Suprapubic skin (tissue), 3 donors: ENCODE results near the gene UBTD2.

Experiments used
- POLR2A ChIP-seq, 2 donors: fragments of 450-650 bp; IDR thresholded peaks; one replicate each; pipeline ENCODE4 v1.6.1; 2017; ENCODE audit warnings: antibody characterized with exemption in 2 of 2, mild to moderate bottlenecking in 2 of 2, moderate library complexity in 2 of 2
- TF ChIP-seq, protein P1 (sequence below), 2 donors: fragments of 200-600 bp in 1 of 2; fragments of 450-650 bp in 1 of 2; sonication (generic) in 1 of 2; IDR thresholded peaks; one replicate each; pipeline ENCODE4 v1.5.1; 2016 to 2019; ENCODE audit warnings: antibody characterized with exemption in 2 of 2, mild to moderate bottlenecking in 1 of 2, moderate library complexity in 1 of 2

DNA sequence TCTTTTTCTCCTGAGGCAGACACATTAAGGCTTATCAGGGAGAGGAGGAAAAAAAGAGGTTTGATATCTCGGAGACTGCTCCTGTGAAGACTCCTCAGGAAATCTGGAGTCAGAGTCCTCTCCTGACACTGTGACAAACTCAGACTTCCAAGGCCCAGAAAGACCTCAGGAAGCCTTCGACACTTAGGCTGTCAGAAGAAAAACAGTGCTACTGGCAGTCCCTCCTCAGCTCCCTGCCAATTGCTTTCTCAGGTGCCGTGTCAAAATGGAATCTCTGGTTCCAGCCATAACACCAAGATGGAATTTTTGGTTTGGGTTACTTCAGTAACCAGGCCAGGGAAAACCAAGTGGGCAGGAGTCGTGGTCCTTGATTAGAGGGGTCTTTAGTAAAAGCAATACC lies 99.7 kb downstream of the UBTD2 start:
- TF ChIP-seq, protein P1, sequence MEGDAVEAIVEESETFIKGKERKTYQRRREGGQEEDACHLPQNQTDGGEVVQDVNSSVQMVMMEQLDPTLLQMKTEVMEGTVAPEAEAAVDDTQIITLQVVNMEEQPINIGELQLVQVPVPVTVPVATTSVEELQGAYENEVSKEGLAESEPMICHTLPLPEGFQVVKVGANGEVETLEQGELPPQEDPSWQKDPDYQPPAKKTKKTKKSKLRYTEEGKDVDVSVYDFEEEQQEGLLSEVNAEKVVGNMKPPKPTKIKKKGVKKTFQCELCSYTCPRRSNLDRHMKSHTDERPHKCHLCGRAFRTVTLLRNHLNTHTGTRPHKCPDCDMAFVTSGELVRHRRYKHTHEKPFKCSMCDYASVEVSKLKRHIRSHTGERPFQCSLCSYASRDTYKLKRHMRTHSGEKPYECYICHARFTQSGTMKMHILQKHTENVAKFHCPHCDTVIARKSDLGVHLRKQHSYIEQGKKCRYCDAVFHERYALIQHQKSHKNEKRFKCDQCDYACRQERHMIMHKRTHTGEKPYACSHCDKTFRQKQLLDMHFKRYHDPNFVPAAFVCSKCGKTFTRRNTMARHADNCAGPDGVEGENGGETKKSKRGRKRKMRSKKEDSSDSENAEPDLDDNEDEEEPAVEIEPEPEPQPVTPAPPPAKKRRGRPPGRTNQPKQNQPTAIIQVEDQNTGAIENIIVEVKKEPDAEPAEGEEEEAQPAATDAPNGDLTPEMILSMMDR (IDR thresholded peaks at IDR 0.05), result no peak
- no peak for TF ChIP-seq POLR2A (IDR thresholded peaks at IDR 0.05)
